Upper lobe of left lung (tissue), 4 donors: ENCODE measurements around the gene AGBL1.

ENCODE experiments used
- CTCF ChIP-seq, 6 experiments: fragments of 450-650 bp in 4 of 6; fragments of 200-600 bp in 2 of 6; sonication (generic) in 2 of 6; IDR thresholded peaks; one replicate each; pipeline ENCODE4 v1.5.1; 2016 to 2019; ENCODE audit warnings: antibody characterized with exemption in 6 of 6
- POLR2A ChIP-seq, 4 donors: fragments of 450-650 bp; IDR thresholded peaks; one replicate each; pipeline ENCODE4 v1.5.1; 2016 to 2017; ENCODE audit warnings: antibody characterized with exemption in 4 of 4, mild to moderate bottlenecking in 2 of 4

- TF ChIP-seq POLR2A (IDR thresholded peaks at IDR 0.05) (no peak), CTCF (IDR thresholded peaks at IDR 0.05) (no peak)
Observed at GRCh38 chr15:86570738-86571137, 491.1 kb downstream of the AGBL1 start.
